ENCODE measurements around the gene LAMA3.

GRCh38 chr18:23943903-23944624 lies 254.8 kb downstream of the LAMA3 start:
- no peak for TF ChIP-seq CTCF (IDR thresholded peaks at IDR 0.05)
- TF ChIP-seq POLR2A (IDR thresholded peaks at IDR 0.05), result no peak
